ENCODE data around the gene GRM2.

Gene GRM2

GRCh38 chr3:51686512-51687215, 20.2 kb upstream of the GRM2 start:
- peak overlapping the region in 4 of 5 donors; percentile 20 to 75 (median 24) for H3K9ac ChIP-seq (ENCODE audit: low read length in 5 of 5)
- H3K27ac ChIP-seq (ENCODE audit: low read depth, low read length): peak overlapping the region; percentile 89
- H3K36me3 ChIP-seq (ENCODE audit: control insufficient read depth in 5 of 5, insufficient read depth in 5 of 5, low read length in 5 of 5): peaks cover 0 to 61% (median 46%) of the 10 kb centered on the region in 5 donors
- H3K4me1 ChIP-seq (ENCODE audit: control insufficient read depth in 5 of 5, insufficient read depth in 5 of 5, low read length in 5 of 5): peaks cover 11 to 86% (median 34%) of the 10 kb centered on the region in 5 donors
- no peaks in the 10 kb centered on the region for H3K9me3 ChIP-seq (ENCODE audit: control insufficient read depth in 5 of 5, low read length in 5 of 5)
- peak overlapping the region in 2 of 5 donors; percentile 4 to 18 for H3K4me3 ChIP-seq (ENCODE audit: low read depth in 1 of 5, low read length in 5 of 5)
- no peaks in the 10 kb centered on the region for H3K27me3 ChIP-seq (ENCODE audit: control insufficient read depth in 5 of 5, insufficient read depth in 4 of 5, low read length in 5 of 5)

DNA sequence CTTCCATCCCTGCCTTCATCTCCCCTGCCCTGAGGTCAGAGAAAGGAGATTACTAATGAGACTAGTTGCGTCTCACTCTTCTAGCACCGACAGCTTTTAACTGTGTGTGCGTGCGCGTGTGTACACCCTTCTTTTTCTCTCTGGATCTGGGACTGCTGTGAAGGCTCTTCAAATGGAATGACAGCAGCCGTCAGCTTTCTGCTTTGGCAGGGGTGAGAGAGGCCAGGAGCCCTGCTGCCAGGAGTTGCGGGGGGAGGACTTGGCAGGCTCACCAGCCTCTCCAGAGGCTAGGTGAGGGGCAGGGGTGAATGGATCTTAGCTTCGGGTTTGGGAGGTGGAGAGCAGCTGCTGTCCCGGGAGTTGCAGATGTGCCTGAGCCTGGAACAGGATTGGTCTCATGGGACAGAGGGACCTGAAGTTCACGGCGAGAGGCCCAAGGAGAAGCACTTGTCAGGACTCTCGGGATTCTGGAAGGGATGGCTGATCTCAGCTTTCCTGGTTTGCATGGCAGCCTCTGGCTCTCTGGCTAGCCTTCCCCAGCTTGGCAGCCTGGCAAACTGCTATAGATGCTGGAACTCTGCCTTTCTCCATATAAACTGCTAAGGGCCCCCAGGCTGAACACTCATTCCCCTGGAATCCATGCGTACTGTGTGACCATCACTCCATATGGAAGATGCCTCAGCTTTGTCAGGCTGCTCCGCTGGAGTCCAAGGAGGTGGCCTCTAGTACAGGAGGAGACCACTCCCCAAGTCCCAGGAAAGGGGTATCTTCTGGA, 19.2 kb upstream of the GRM2 start:
- Histone ChIP-seq H3K9ac (ENCODE audit: low read length in 5 of 5) (peak overlapping the region in 3 of 5 donors; percentile 20 to 34 (median 21)), H3K36me3 (ENCODE audit: control insufficient read depth in 5 of 5, insufficient read depth in 5 of 5, low read length in 5 of 5) (peaks cover 0 to 71% (median 55%) of the 10 kb centered on the region in 5 donors), H3K4me1 (ENCODE audit: control insufficient read depth in 5 of 5, insufficient read depth in 5 of 5, low read length in 5 of 5) (peaks cover 8 to 77% (median 25%) of the 10 kb centered on the region in 5 donors), H3K9me3 (ENCODE audit: control insufficient read depth in 5 of 5, low read length in 5 of 5) (no peaks in the 10 kb centered on the region), H3K27ac (ENCODE audit: low read depth, low read length) (peak overlapping the region; percentile 89), H3K4me3 (ENCODE audit: low read depth in 1 of 5, low read length in 5 of 5) (peak overlapping the region in 2 of 5 donors; percentile 4 to 9), H3K27me3 (ENCODE audit: control insufficient read depth in 5 of 5, insufficient read depth in 4 of 5, low read length in 5 of 5) (no peaks in the 10 kb centered on the region)

DNA sequence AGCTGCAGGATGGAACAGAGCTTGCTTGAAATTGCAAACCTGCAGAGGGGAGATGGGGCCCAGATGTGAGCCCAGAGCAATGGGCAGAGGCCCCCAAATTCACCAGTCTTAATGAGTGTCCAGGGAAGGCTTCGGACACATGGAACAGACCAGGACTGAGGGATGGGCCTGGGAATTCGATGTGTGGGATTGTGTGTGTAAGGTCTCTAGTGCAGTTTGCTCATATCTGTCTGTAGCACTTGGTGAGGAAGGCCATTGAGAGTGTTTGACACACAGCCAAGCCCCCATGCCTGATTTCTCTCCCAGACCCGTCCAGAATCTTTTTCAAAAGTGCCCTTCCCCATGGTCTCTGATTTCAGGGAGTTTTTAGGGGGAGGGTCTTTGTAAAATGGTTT, 18.7 kb upstream of the GRM2 start:
- no peak overlapping the region for H3K4me3 ChIP-seq (ENCODE audit: low read depth in 1 of 5, low read length in 5 of 5)
- no peaks in the 10 kb centered on the region for H3K27me3 ChIP-seq (ENCODE audit: control insufficient read depth in 5 of 5, insufficient read depth in 4 of 5, low read length in 5 of 5)
- peaks cover 8 to 71% (median 25%) of the 10 kb centered on the region in 5 donors for H3K4me1 ChIP-seq (ENCODE audit: control insufficient read depth in 5 of 5, insufficient read depth in 5 of 5, low read length in 5 of 5)
- H3K36me3 ChIP-seq (ENCODE audit: control insufficient read depth in 5 of 5, insufficient read depth in 5 of 5, low read length in 5 of 5): peaks cover 0 to 77% (median 61%) of the 10 kb centered on the region in 5 donors
- H3K27ac ChIP-seq (ENCODE audit: low read depth, low read length): no peak overlapping the region
- H3K9me3 ChIP-seq (ENCODE audit: control insufficient read depth in 5 of 5, low read length in 5 of 5): no peaks in the 10 kb centered on the region
- H3K9ac ChIP-seq (ENCODE audit: low read length in 5 of 5): no peak overlapping the region

GRCh38 chr3:51691021-51691420, 15.8 kb upstream of the GRM2 start:
- peaks cover 6 to 44% (median 17%) of the 10 kb centered on the region in 5 donors for H3K4me1 ChIP-seq (ENCODE audit: control insufficient read depth in 5 of 5, insufficient read depth in 5 of 5, low read length in 5 of 5)

GRCh38 chr3:51691949-51692348, 14.9 kb upstream of the GRM2 start:
- Histone ChIP-seq H3K27ac (ENCODE audit: low read depth, low read length) (no peak overlapping the region), H3K36me3 (ENCODE audit: control insufficient read depth in 5 of 5, insufficient read depth in 5 of 5, low read length in 5 of 5) (peaks cover 0 to 81% (median 66%) of the 10 kb centered on the region in 5 donors), H3K4me1 (ENCODE audit: control insufficient read depth in 5 of 5, insufficient read depth in 5 of 5, low read length in 5 of 5) (peaks cover 5 to 35% (median 13%) of the 10 kb centered on the region in 5 donors), H3K9me3 (ENCODE audit: control insufficient read depth in 5 of 5, low read length in 5 of 5) (no peaks in the 10 kb centered on the region), H3K4me3 (ENCODE audit: low read depth in 1 of 5, low read length in 5 of 5) (no peak overlapping the region), H3K9ac (ENCODE audit: low read length in 5 of 5) (no peak overlapping the region), H3K27me3 (ENCODE audit: control insufficient read depth in 5 of 5, insufficient read depth in 4 of 5, low read length in 5 of 5) (no peaks in the 10 kb centered on the region)

More at GRCh38 chr3:51691021-51691420, 15.8 kb upstream of the GRM2 start:
- H3K9me3 ChIP-seq (ENCODE audit: control insufficient read depth in 5 of 5, low read length in 5 of 5): no peaks in the 10 kb centered on the region
- H3K27ac ChIP-seq (ENCODE audit: low read depth, low read length): no peak overlapping the region
- H3K4me3 ChIP-seq (ENCODE audit: low read depth in 1 of 5, low read length in 5 of 5): no peak overlapping the region
- H3K9ac ChIP-seq (ENCODE audit: low read length in 5 of 5): no peak overlapping the region
- H3K27me3 ChIP-seq (ENCODE audit: control insufficient read depth in 5 of 5, insufficient read depth in 4 of 5, low read length in 5 of 5): no peaks in the 10 kb centered on the region
- H3K36me3 ChIP-seq (ENCODE audit: control insufficient read depth in 5 of 5, insufficient read depth in 5 of 5, low read length in 5 of 5): peaks cover 0 to 74% (median 62%) of the 10 kb centered on the region in 5 donors

GRCh38 chr3:51692980-51693395, 13.9 kb upstream of the GRM2 start:
- H3K4me1 ChIP-seq (ENCODE audit: control insufficient read depth in 5 of 5, insufficient read depth in 5 of 5, low read length in 5 of 5): peaks cover 0 to 25% (median 4%) of the 10 kb centered on the region in 5 donors
- no peaks in the 10 kb centered on the region for H3K27me3 ChIP-seq (ENCODE audit: control insufficient read depth in 5 of 5, insufficient read depth in 4 of 5, low read length in 5 of 5)
- peaks cover 0 to 81% (median 72%) of the 10 kb centered on the region in 5 donors for H3K36me3 ChIP-seq (ENCODE audit: control insufficient read depth in 5 of 5, insufficient read depth in 5 of 5, low read length in 5 of 5)
- H3K9me3 ChIP-seq (ENCODE audit: control insufficient read depth in 5 of 5, low read length in 5 of 5): no peaks in the 10 kb centered on the region
- no peak overlapping the region for H3K27ac ChIP-seq (ENCODE audit: low read depth, low read length)
- no peak overlapping the region for H3K4me3 ChIP-seq (ENCODE audit: low read depth in 1 of 5, low read length in 5 of 5)
- H3K9ac ChIP-seq (ENCODE audit: low read length in 5 of 5): no peak overlapping the region

DNA sequence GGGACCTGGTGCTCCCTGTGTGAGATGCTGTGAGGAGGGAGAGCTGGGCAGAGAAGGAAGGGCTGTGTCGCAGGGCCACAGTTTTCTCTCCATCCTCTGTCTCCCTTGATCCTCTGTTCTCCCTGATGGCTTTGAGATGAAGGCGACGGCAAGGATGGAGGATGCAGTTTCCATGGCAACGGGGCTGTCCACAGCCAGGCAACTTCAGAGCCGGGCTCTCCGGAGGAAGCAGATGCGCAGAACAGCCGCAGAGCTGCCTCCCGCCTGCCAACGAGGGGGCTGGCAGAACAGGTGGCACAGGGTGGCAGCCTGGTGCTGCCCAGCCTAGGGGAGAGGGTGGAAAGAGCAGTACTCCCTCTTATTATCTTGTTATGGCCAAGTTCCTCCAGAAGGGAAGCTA, 9.9 kb upstream of the GRM2 start:
- Histone ChIP-seq H3K4me3 (ENCODE audit: low read depth in 1 of 5, low read length in 5 of 5) (no peak overlapping the region), H3K9ac (ENCODE audit: low read length in 5 of 5) (no peak overlapping the region), H3K27me3 (ENCODE audit: control insufficient read depth in 5 of 5, insufficient read depth in 4 of 5, low read length in 5 of 5) (no peaks in the 10 kb centered on the region), H3K27ac (ENCODE audit: low read depth, low read length) (no peak overlapping the region), H3K9me3 (ENCODE audit: control insufficient read depth in 5 of 5, low read length in 5 of 5) (no peaks in the 10 kb centered on the region), H3K4me1 (ENCODE audit: control insufficient read depth in 5 of 5, insufficient read depth in 5 of 5, low read length in 5 of 5) (no peaks in the 10 kb centered on the region), H3K36me3 (ENCODE audit: control insufficient read depth in 5 of 5, insufficient read depth in 5 of 5, low read length in 5 of 5) (peaks cover 0 to 89% (median 81%) of the 10 kb centered on the region in 5 donors)

- no peaks in the 10 kb centered on the region for H3K4me1 ChIP-seq (ENCODE audit: control insufficient read depth in 5 of 5, insufficient read depth in 5 of 5, low read length in 5 of 5)
- H3K9ac ChIP-seq (ENCODE audit: low read length in 5 of 5): peak overlapping the region in 1 of 5 donors; percentile 32
- peaks cover 0 to 89% (median 80%) of the 10 kb centered on the region in 5 donors for H3K36me3 ChIP-seq (ENCODE audit: control insufficient read depth in 5 of 5, insufficient read depth in 5 of 5, low read length in 5 of 5)
- no peak overlapping the region for H3K27ac ChIP-seq (ENCODE audit: low read depth, low read length)
- H3K27me3 ChIP-seq (ENCODE audit: control insufficient read depth in 5 of 5, insufficient read depth in 4 of 5, low read length in 5 of 5): no peaks in the 10 kb centered on the region
- no peak overlapping the region for H3K4me3 ChIP-seq (ENCODE audit: low read depth in 1 of 5, low read length in 5 of 5)
- no peaks in the 10 kb centered on the region for H3K9me3 ChIP-seq (ENCODE audit: control insufficient read depth in 5 of 5, low read length in 5 of 5)
These were observed 8.7 kb upstream of the GRM2 start for GRCh38 chr3:51698209-51698608.

DNA sequence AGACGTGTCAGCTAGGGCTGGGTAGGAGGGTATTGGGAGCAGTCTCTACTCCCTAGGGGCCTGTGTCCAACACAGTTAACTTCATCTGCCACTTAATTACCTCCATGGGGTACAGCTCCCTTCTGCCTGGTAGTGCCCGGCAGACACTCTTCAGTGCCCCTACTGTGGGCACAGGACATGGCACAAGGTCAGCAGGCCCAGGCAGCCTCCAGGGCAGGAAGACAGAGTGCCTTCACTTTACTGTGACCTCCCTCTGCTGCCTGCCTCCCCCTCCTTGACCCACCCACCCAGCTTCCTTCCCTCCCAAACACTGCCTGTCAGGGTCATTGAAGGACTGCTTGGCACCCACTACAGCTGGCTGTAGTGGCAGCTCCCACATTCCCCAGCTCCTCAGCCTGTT, 6.5 kb upstream of the GRM2 start:
- no peaks in the 10 kb centered on the region for H3K4me1 ChIP-seq (ENCODE audit: control insufficient read depth in 5 of 5, insufficient read depth in 5 of 5, low read length in 5 of 5)
- H3K36me3 ChIP-seq (ENCODE audit: control insufficient read depth in 5 of 5, insufficient read depth in 5 of 5, low read length in 5 of 5): peaks cover 0 to 99% (median 91%) of the 10 kb centered on the region in 5 donors
- H3K27me3 ChIP-seq (ENCODE audit: control insufficient read depth in 5 of 5, insufficient read depth in 4 of 5, low read length in 5 of 5): no peaks in the 10 kb centered on the region
- H3K9me3 ChIP-seq (ENCODE audit: control insufficient read depth in 5 of 5, low read length in 5 of 5): no peaks in the 10 kb centered on the region
- H3K4me3 ChIP-seq (ENCODE audit: low read depth in 1 of 5, low read length in 5 of 5): no peak overlapping the region
- no peak overlapping the region for H3K27ac ChIP-seq (ENCODE audit: low read depth, low read length)
- H3K9ac ChIP-seq (ENCODE audit: low read length in 5 of 5): no peak overlapping the region

DNA sequence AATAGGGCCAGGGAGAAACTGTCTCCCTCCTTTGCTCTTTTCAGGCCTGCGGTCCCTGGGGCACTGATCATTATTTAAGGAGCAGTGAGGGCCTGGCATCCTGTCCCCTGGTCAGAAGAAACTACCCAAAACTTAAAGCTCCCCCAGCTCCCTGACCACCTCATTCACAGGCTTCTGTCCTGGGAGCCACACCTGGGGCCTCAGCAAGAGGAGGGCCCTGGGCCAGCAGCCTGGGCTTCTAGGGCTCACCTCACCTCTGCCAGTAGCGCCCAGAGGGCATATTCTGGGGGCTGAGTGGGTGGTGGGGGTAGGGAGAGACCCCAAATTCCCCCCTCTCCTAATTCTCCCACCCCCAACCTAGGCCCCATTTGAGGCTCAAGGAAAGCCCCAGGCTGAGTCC, 4.7 kb upstream of the GRM2 start:
- Histone ChIP-seq H3K27me3 (ENCODE audit: control insufficient read depth in 5 of 5, insufficient read depth in 4 of 5, low read length in 5 of 5) (no peaks in the 10 kb centered on the region), H3K36me3 (ENCODE audit: control insufficient read depth in 5 of 5, insufficient read depth in 5 of 5, low read length in 5 of 5) (peaks cover 0 to 87% (median 79%) of the 10 kb centered on the region in 5 donors), H3K27ac (ENCODE audit: low read depth, low read length) (no peak overlapping the region), H3K9me3 (ENCODE audit: control insufficient read depth in 5 of 5, low read length in 5 of 5) (no peaks in the 10 kb centered on the region), H3K9ac (ENCODE audit: low read length in 5 of 5) (no peak overlapping the region), H3K4me3 (ENCODE audit: low read depth in 1 of 5, low read length in 5 of 5) (no peak overlapping the region), H3K4me1 (ENCODE audit: control insufficient read depth in 5 of 5, insufficient read depth in 5 of 5, low read length in 5 of 5) (peaks cover 0 to 3% (median 2%) of the 10 kb centered on the region in 5 donors)
